Stomach smooth muscle (tissue), 2 donors: ENCODE measurements around the gene LMNB1.

Source experiments
- H3K27ac ChIP-seq: one replicate; pipeline ENCODE4 v1.7.0; 2013; ENCODE audit warnings: mild to moderate bottlenecking, low read length, inconsistent platforms
- H3K27me3 ChIP-seq, 2 donors: one replicate each; pipeline ENCODE4 v1.7.0; 2013; ENCODE audit warnings: low read length in 2 of 2; ENCODE audit not compliant: insufficient read depth in 2 of 2, control insufficient read depth in 1 of 2
- H3K36me3 ChIP-seq, 2 donors: one replicate each; pipeline ENCODE4 v1.7.0; 2013; ENCODE audit warnings: low read length in 2 of 2; ENCODE audit not compliant: control insufficient read depth in 2 of 2, insufficient read depth in 2 of 2
- H3K4me1 ChIP-seq: one replicate; pipeline ENCODE4 v1.7.0; 2013; ENCODE audit warnings: low read length; ENCODE audit not compliant: control insufficient read depth, insufficient read depth
- H3K4me3 ChIP-seq, 2 donors: one replicate each; pipeline ENCODE4 v1.7.0; 2013; ENCODE audit warnings: low read length in 2 of 2
- H3K9ac ChIP-seq, 2 donors: one replicate each; pipeline ENCODE4 v1.7.0; 2013; ENCODE audit warnings: low read length in 2 of 2, mild to moderate bottlenecking in 1 of 2
- H3K9me3 ChIP-seq, 2 donors: one replicate each; pipeline ENCODE4 v1.7.0; 2013; ENCODE audit warnings: low read length in 2 of 2; ENCODE audit not compliant: control insufficient read depth in 2 of 2
- donor health status: healthy.
- donor health status: Pancreatic carcinoma.

The LMNB1 gene

GRCh38 chr5:126872561-126873354, 95.8 kb downstream of the LMNB1 start:
- H3K9me3 ChIP-seq: no peaks in the 10 kb centered on the region
- no peaks in the 10 kb centered on the region for H3K36me3 ChIP-seq
- H3K27me3 ChIP-seq: peaks cover 0 to 7% of the 10 kb centered on the region in 2 donors
- H3K27ac ChIP-seq: no peak overlapping the region
- peaks cover 18% of the 10 kb centered on the region for H3K4me1 ChIP-seq
- no peak overlapping the region for H3K4me3 ChIP-seq
- no peak overlapping the region for H3K9ac ChIP-seq

- H3K27ac ChIP-seq: no peak overlapping the region
- no peaks in the 10 kb centered on the region for H3K27me3 ChIP-seq
- H3K9ac ChIP-seq: no peak overlapping the region
- no peaks in the 10 kb centered on the region for H3K9me3 ChIP-seq
- H3K36me3 ChIP-seq: no peaks in the 10 kb centered on the region
- H3K4me3 ChIP-seq: peak overlapping the region in 1 of 2 donors; percentile 15
- H3K4me1 ChIP-seq: peaks cover 15% of the 10 kb centered on the region
Measured at GRCh38 chr5:126875303-126875785, 98.4 kb downstream of the LMNB1 start.

- no peaks in the 10 kb centered on the region for H3K36me3 ChIP-seq
- H3K9ac ChIP-seq: no peak overlapping the region
- peaks cover 15% of the 10 kb centered on the region for H3K4me1 ChIP-seq
- H3K27ac ChIP-seq: no peak overlapping the region
- no peaks in the 10 kb centered on the region for H3K9me3 ChIP-seq
- no peaks in the 10 kb centered on the region for H3K27me3 ChIP-seq
- no peak overlapping the region for H3K4me3 ChIP-seq
Measured at GRCh38 chr5:126877602-126878001, 100.7 kb downstream of the LMNB1 start.

GRCh38 chr5:126878085-126878484, 101.1 kb downstream of the LMNB1 start:
- H3K4me3 ChIP-seq: no peak overlapping the region
- H3K27me3 ChIP-seq: no peaks in the 10 kb centered on the region
- H3K9me3 ChIP-seq: no peaks in the 10 kb centered on the region
- no peak overlapping the region for H3K9ac ChIP-seq
- no peaks in the 10 kb centered on the region for H3K36me3 ChIP-seq
- peaks cover 15% of the 10 kb centered on the region for H3K4me1 ChIP-seq
- H3K27ac ChIP-seq: no peak overlapping the region

GRCh38 chr5:126878634-126879033, 101.7 kb downstream of the LMNB1 start:
- H3K27me3 ChIP-seq: no peaks in the 10 kb centered on the region

GRCh38 chr5:126881821-126882600, 105.1 kb downstream of the LMNB1 start:
- no peak overlapping the region for H3K4me3 ChIP-seq
- no peaks in the 10 kb centered on the region for H3K9me3 ChIP-seq
- H3K27me3 ChIP-seq: no peaks in the 10 kb centered on the region
- peaks cover 1% of the 10 kb centered on the region for H3K4me1 ChIP-seq
- no peak overlapping the region for H3K9ac ChIP-seq
- no peaks in the 10 kb centered on the region for H3K36me3 ChIP-seq
- H3K27ac ChIP-seq: no peak overlapping the region

More at GRCh38 chr5:126878634-126879033, 101.7 kb downstream of the LMNB1 start:
- Histone ChIP-seq H3K9me3 (no peaks in the 10 kb centered on the region), H3K4me3 (no peak overlapping the region), H3K4me1 (peaks cover 15% of the 10 kb centered on the region), H3K36me3 (no peaks in the 10 kb centered on the region), H3K9ac (no peak overlapping the region), H3K27ac (no peak overlapping the region)

GRCh38 chr5:126883564-126884245, 106.8 kb downstream of the LMNB1 start:
- H3K27me3 ChIP-seq: no peaks in the 10 kb centered on the region
- no peaks in the 10 kb centered on the region for H3K36me3 ChIP-seq
- H3K9me3 ChIP-seq: no peaks in the 10 kb centered on the region
- H3K4me3 ChIP-seq: no peak overlapping the region
- no peak overlapping the region for H3K27ac ChIP-seq
- H3K4me1 ChIP-seq: no peaks in the 10 kb centered on the region
- H3K9ac ChIP-seq: no peak overlapping the region

GRCh38 chr5:126884269-126884819, 107.4 kb downstream of the LMNB1 start:
- Histone ChIP-seq H3K36me3 (no peaks in the 10 kb centered on the region), H3K27ac (no peak overlapping the region), H3K27me3 (no peaks in the 10 kb centered on the region), H3K9me3 (no peaks in the 10 kb centered on the region), H3K9ac (no peak overlapping the region), H3K4me1 (no peaks in the 10 kb centered on the region), H3K4me3 (no peak overlapping the region)
